ENCODE results near the gene PTGDR.

The PTGDR gene

DNA sequence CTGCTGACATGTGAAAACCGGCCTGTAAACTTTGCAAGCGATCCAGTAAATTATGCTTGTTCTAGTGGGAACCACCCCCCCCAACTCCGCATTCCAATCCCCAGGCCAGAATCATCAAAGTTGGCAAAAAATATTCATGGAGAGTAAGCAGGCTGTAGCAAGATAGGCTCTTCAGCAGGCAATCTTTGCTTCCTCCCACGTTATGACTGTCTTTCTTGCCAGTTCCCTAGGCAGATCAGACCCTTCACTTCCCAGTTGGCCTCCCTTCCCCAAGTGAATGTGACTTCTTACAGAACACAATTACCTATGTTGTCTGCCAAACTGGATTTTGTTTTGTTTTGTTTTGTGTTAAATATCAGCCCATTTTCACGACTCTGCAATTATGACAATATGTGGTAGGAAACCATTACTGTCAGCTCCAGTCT, 45.4 kb downstream of the PTGDR start:
- no peak for DNase-seq (ENCODE audit: low read depth)

DNA sequence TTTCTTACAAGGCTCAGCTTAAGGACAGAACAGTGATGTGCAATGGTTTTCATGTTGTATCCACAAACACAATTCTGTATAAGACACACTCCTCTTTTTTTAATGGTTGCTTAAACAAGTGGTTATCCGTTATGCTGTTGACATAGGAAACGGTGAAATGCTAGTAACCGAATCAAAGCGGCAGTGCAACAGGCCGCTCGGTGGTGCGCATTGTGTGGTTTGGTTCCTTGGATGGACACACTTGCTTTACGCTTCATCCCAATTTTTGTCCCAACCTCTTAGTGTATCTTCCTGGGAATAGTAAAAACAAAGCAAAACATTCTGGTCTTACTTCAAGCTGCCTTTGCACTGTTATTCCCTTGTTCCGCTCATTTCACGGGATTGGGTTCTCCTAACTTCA, 46.0 kb downstream of the PTGDR start:
- no peak for DNase-seq (ENCODE audit: low read depth)

DNA sequence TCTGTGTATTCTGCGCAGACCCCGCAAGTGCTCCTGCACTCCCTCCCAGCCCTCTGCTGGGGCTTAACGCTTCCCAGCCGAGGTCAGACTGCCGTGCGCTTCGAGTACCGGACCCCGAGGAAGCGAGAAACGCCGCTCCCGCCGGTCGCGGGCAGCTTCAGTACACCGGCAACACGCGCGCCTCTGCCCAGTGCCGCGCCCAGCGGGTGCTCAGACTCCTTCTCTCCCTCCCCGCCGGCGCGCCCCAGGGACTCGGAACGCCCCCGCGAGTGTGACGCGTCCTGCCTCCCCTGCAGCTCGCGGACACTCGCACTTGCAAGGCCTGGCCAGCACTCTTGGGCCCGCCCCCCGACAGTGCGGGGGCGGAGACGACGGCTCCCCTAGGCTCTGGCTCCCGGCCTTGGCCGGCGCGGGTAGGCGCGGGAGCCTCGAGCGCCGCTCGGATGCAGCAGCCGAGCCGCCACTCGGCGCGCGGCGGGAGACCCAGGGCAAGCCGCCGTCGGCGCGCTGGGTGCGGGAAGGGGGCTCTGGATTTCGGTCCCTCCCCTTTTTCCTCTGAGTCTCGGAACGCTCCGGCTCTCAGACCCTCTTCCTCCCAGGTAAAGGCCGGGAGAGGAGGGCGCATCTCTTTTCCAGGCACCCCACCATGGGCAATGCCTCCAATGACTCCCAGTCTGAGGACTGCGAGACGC, 46.6 kb downstream of the PTGDR start, which contains the start of gene PTGER2:
PTGER2 (plus strand) TSS at position 410 of the 692 bp plus-strand sequence; CDS start at position 647, 237 bp downstream.
- DNase-seq (ENCODE audit: low read depth) = peak; percentile 72

DNA sequence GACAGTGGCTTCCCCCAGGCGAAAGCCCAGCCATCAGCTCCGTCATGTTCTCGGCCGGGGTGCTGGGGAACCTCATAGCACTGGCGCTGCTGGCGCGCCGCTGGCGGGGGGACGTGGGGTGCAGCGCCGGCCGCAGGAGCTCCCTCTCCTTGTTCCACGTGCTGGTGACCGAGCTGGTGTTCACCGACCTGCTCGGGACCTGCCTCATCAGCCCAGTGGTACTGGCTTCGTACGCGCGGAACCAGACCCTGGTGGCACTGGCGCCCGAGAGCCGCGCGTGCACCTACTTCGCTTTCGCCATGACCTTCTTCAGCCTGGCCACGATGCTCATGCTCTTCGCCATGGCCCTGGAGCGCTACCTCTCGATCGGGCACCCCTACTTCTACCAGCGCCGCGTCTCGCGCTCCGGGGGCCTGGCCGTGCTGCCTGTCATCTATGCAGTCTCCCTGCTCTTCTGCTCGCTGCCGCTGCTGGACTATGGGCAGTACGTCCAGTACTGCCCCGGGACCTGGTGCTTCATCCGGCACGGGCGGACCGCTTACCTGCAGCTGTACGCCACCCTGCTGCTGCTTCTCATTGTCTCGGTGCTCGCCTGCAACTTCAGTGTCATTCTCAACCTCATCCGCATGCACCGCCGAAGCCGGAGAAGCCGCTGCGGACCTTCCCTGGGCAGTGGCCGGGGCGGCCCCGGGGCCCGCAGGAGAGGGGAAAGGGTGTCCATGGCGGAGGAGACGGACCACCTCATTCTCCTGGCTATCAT, 47.3 kb downstream of the PTGDR start:
- peak; percentile 40 for DNase-seq (ENCODE audit: low read depth)

DNA sequence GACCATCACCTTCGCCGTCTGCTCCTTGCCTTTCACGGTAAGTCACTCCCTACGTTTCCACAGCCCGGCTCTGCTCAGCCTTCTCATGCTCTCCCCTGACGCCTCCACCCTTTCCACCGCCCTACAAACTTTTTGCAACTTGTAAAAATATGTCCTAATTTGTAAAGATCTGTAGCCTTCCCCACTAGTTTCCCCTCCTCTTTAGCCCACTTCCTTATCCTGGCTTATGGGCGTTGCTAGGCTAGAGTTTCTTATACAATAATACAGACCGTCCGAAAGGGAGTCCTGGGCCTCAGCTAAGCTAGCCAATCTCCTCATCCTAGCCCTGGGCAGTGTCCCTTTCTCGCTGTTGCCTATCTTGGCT, 47.8 kb downstream of the PTGDR start:
- no peak for DNase-seq (ENCODE audit: low read depth)

DNA sequence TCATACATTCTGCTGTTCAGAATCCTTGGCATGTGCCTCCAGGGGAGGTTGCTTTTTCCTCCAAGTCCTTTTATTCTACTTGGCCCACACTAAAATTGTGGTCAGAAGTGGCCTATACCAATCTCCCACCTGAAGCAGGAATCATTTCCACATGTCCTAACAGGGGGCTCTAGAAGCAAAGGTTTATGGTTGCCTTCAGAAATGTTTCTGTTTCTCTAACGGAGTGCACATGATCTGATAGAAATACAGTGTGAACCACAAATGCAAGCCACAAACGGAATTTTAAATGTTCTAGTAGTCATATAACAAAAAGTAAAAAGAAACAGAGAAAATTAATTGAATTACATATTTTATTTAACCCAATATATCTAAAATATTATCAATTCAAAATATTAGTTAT, 50.6 kb downstream of the PTGDR start:
- no peak for DNase-seq (ENCODE audit: low read depth)

DNA sequence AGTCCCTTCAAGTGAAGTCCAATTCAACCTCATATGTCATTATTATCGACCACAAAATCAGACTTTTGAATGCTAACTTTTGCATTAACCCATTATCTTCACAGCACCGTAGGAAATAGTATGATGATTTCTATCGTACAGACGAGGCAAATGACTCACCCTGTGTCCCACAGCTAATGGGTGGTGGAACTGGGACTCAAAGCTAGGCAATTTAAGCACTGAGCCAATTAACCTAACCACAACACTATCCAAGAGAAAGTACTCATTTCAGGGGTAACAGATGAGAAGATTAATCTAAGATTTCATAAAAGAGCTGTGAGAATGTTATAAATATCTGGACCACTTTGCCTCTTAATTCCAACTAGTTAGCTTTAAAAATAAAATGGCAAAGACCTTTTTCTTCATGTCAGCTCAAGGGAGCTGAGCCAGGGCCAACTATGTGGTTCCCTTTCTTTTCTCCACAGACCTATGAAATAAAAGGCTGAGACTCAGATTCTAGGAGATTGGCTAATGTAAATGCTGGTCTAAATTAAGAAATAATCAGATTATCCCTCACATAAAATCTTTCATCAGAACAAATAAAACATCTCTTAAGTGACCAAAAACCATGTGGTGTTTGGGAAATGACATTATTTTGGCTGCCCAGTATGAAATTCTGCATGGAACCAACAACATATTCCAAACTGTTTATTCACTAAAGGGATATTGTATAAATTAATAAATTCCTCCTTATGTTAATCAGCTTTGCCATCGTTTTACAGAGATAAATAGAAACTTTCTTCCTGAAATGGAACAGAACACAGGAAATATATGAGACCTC, 51.5 kb downstream of the PTGDR start:
- no peak for DNase-seq (ENCODE audit: low read depth)

DNA sequence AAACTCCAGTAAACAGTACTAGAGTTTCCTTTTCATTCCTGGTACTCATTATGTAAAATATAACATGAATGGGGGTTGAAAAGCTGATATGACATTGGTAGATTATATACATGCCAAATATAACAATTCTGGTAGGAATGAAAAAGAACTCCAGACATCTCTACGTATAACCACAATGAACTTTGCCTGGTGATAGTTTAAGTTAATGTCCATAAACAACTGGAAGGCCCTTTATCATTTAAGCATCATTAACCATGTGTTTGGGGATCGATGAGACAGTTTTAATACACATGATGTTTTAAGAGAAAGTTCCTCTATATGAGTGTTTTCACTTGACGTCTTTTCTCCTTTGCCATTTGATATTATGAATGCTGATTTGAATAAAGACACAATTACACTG, 52.4 kb downstream of the PTGDR start:
- DNase-seq (ENCODE audit: low read depth) = no peak

DNA sequence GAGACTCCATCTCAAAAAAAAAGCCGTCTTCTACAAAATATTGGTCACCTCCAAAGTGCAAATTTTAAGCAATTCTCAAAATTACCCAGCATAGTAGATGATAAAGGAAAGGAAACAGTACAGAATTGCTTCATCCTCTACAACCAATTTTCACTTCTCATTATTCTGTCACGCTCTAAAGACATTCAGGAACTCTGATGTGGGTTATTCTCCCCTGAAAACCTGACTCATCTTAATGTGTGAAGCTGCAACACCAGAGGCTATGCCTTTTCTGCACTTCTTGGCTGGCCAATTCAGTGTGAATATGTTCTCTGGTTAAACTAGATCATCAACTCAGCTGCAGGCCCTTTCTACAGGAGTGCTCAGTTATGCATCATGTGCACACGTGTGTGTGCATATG, 57.6 kb downstream of the PTGDR start:
- no peak for DNase-seq (ENCODE audit: low read depth)

DNA sequence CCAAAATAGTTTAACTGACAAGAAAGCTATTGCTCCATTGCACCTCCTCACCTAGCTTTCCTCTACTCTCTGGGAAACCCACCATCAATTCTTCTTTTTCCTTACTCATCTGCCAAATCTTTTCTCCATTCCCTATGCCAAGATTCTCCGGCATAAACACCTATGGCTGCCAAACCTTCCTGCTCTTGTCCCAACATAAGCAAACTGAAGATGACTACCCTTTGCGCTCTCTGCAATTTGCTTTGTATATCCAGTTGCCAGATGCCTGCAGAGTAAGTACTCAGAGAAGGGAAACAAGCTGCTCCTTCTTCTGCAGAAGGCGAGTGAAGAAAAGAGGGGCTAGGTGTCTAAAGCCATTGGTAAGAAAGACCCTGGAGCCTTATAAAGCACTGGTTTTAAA, 58.1 kb downstream of the PTGDR start:
- DNase-seq (ENCODE audit: low read depth) = no peak
